DOHH2 (cell line): ENCODE measurements around the gene RTP3.

Source experiments
- EZH2phosphoT487 ChIP-seq: fragments of 200-600 bp; sonication (generic); IDR thresholded peaks from 2 replicates; pipeline ENCODE4 v1.6.1; 2017; ENCODE audit warnings: borderline replicate concordance, mild to moderate bottlenecking, antibody characterized with exemption, low read length, moderate library complexity, mixed read lengths
- TF ChIP-seq, protein P1 (sequence below): fragments of 200-600 bp; sonication (generic); IDR thresholded peaks from one replicate; pipeline ENCODE4 v1.5.1; 2014; ENCODE audit warnings: antibody characterized with exemption, mild to moderate bottlenecking, low read depth, low read length; ENCODE audit not compliant: poor library complexity, severe bottlenecking

GRCh38 chr3:46508850-46509591 is 11.2 kb downstream of the RTP3 start:
- TF ChIP-seq, protein P1, sequence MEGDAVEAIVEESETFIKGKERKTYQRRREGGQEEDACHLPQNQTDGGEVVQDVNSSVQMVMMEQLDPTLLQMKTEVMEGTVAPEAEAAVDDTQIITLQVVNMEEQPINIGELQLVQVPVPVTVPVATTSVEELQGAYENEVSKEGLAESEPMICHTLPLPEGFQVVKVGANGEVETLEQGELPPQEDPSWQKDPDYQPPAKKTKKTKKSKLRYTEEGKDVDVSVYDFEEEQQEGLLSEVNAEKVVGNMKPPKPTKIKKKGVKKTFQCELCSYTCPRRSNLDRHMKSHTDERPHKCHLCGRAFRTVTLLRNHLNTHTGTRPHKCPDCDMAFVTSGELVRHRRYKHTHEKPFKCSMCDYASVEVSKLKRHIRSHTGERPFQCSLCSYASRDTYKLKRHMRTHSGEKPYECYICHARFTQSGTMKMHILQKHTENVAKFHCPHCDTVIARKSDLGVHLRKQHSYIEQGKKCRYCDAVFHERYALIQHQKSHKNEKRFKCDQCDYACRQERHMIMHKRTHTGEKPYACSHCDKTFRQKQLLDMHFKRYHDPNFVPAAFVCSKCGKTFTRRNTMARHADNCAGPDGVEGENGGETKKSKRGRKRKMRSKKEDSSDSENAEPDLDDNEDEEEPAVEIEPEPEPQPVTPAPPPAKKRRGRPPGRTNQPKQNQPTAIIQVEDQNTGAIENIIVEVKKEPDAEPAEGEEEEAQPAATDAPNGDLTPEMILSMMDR: no peak
- TF ChIP-seq EZH2phosphoT487: no peak
